Motor neuron (in vitro differentiated cells): ENCODE measurements around the gene NOTCH3. TPM values are rescaled to one million over a fixed set of nuclear protein-coding genes. Genes with fewer than 3 reads are reported as not detected.

Experiments used
- total RNA-seq, 8 experiments: library from RNA; unstranded; fragments of 300-600 nt; gene quantifications; 2 replicates each; pipeline versions ENCODE4 v1.2.3 to v1.2.4, GENCODE V29; 2022

NOTCH3 gene
- total RNA-seq, 8 experiments from 2014 or later: 3.0 to 26.4 (median 7.7) TPM

Other genes starting within 250 kb of the NOTCH3 start
- 1 to 10 TPM in 5 of 8 experiments, under 1 TPM in 2, not detected in 1; 0.31 to 9.0 (median 3.8) TPM for gene SLC1A6, start 221.1 kb downstream of the NOTCH3 start, total RNA-seq
- gene CASP14, start 151.5 kb downstream of the NOTCH3 start, total RNA-seq: under 1 TPM in 6 of 8 experiments, not detected in 2; 0.05 to 0.62 (median 0.24) TPM
- under 1 TPM in 6 of 8 experiments, not detected in 2; 0.04 to 0.94 (median 0.19) TPM for gene OR1I1, start 118.8 kb downstream of the NOTCH3 start, total RNA-seq
- 10 to 100 TPM in 2 of 8 experiments, 1 to 10 TPM in 6; 1.4 to 15.5 (median 5.6) TPM for gene SYDE1, start 93.6 kb downstream of the NOTCH3 start, total RNA-seq
- under 1 TPM in 4 of 8 experiments, not detected in 4; 0.23 to 0.47 (median 0.34) TPM for gene EPHX3, start 31.5 kb upstream of the NOTCH3 start, total RNA-seq
- 10 to 100 TPM; 10.5 to 70.6 (median 23.0) TPM for gene BRD4, start 131.5 kb upstream of the NOTCH3 start, total RNA-seq
- 10 to 100 TPM in 7 of 8 experiments, 1 to 10 TPM in 1; 9.3 to 27.0 (median 16.4) TPM for gene AKAP8, start 178.8 kb upstream of the NOTCH3 start, total RNA-seq
- 100 to 1,000 TPM in 5 of 8 experiments, 10 to 100 TPM in 3; 71.1 to 147 (median 108) TPM for gene AKAP8L, start 218.0 kb upstream of the NOTCH3 start, total RNA-seq
- gene WIZ, start 249.0 kb upstream of the NOTCH3 start, total RNA-seq: 10 to 100 TPM; 10.6 to 34.4 (median 27.0) TPM